ENCODE results near the gene KIF19. TPM values are rescaled to one million over a fixed set of nuclear protein-coding genes. Genes with fewer than 3 reads are reported as not detected.
"Not testable (repeated sequence)": the region's sequence is repeated elsewhere in the genome, so short reads cannot be mapped to it uniquely, and the experiment has no call there.

KIF19 gene
- total RNA-seq, 1 experiment from 2014 or later: not detected

- Histone ChIP-seq H3K27ac (no peak overlapping the region), H3K9me3 (replicated peaks) (0 out of 2 replicates have a peak, but pooled peaks cover 4% of the 10 kb centered on the region), H3K4me1 (no peaks in the 10 kb centered on the region), H3K36me3 (no peaks in the 10 kb centered on the region), H3K27me3 (peaks cover 23% of the 10 kb centered on the region; the same call in 1 of the 2 replicates), H3K4me3 (no peak overlapping the region)
- no peak for DNase-seq
Measured at GRCh38 chr17:74390680-74391653, 64.9 kb downstream of the KIF19 start.

- peaks cover 23% of the 10 kb centered on the region; the same call in 1 of the 2 replicates for H3K27me3 ChIP-seq
- no peaks in the 10 kb centered on the region for H3K4me1 ChIP-seq
- no peak overlapping the region for H3K4me3 ChIP-seq
- no peak for DNase-seq
- H3K36me3 ChIP-seq: no peaks in the 10 kb centered on the region
- 0 out of 2 replicates have a peak, but pooled peaks cover 4% of the 10 kb centered on the region for H3K9me3 ChIP-seq (replicated peaks)
- H3K27ac ChIP-seq: no peak overlapping the region
Measured at GRCh38 chr17:74391771-74392170, 65.7 kb downstream of the KIF19 start.

- Histone ChIP-seq H3K9me3 (replicated peaks) (0 out of 2 replicates have a peak, but pooled peaks cover 4% of the 10 kb centered on the region), H3K27me3 (peaks cover 18% of the 10 kb centered on the region; the same call in 1 of the 2 replicates), H3K4me1 (no peaks in the 10 kb centered on the region), H3K4me3 (no peak overlapping the region), H3K36me3 (no peaks in the 10 kb centered on the region), H3K27ac (no peak overlapping the region)
- no peak for DNase-seq
Measured at GRCh38 chr17:74392848-74393247, 66.8 kb downstream of the KIF19 start.

GRCh38 chr17:74393346-74393942 is 67.4 kb downstream of the KIF19 start:
- H3K27ac ChIP-seq: no peak overlapping the region
- H3K4me1 ChIP-seq: no peaks in the 10 kb centered on the region
- no peaks in the 10 kb centered on the region for H3K36me3 ChIP-seq
- H3K27me3 ChIP-seq: peaks cover 17% of the 10 kb centered on the region; the same call in 1 of the 2 replicates
- no peak overlapping the region for H3K4me3 ChIP-seq
- H3K9me3 ChIP-seq (replicated peaks): 0 out of 2 replicates have a peak, but pooled peaks cover 4% of the 10 kb centered on the region
- DNase-seq: no peak

GRCh38 chr17:74394275-74394950 is 68.4 kb downstream of the KIF19 start:
- H3K9me3 ChIP-seq (replicated peaks): 0 out of 2 replicates have a peak, but pooled peaks cover 4% of the 10 kb centered on the region
- no peak for DNase-seq
- no peaks in the 10 kb centered on the region for H3K36me3 ChIP-seq
- peaks cover 17% of the 10 kb centered on the region; the same call in 1 of the 2 replicates for H3K27me3 ChIP-seq
- H3K4me3 ChIP-seq: no peak overlapping the region
- H3K27ac ChIP-seq: no peak overlapping the region
- H3K4me1 ChIP-seq: no peaks in the 10 kb centered on the region

- Histone ChIP-seq H3K4me3 (no peak overlapping the region), H3K9me3 (replicated peaks) (0 out of 2 replicates have a peak, but pooled peaks cover 4% of the 10 kb centered on the region), H3K36me3 (no peaks in the 10 kb centered on the region), H3K27ac (no peak overlapping the region), H3K4me1 (no peaks in the 10 kb centered on the region), H3K27me3 (peaks cover 17% of the 10 kb centered on the region; the same call in 1 of the 2 replicates)
- DNase-seq: no peak
Measured at GRCh38 chr17:74394977-74395376, 69.0 kb downstream of the KIF19 start.

GRCh38 chr17:74396567-74396966 is 70.5 kb downstream of the KIF19 start:
- Histone ChIP-seq H3K4me3 (no peak overlapping the region), H3K27me3 (peaks cover 17% of the 10 kb centered on the region; the same call in 1 of the 2 replicates), H3K9me3 (replicated peaks) (0 out of 2 replicates have a peak, but pooled peaks cover 4% of the 10 kb centered on the region), H3K36me3 (no peaks in the 10 kb centered on the region), H3K27ac (no peak overlapping the region), H3K4me1 (no peaks in the 10 kb centered on the region)
- DNase-seq: no peak

GRCh38 chr17:74402048-74402447 is 76.0 kb downstream of the KIF19 start:
- H3K27me3 ChIP-seq: peaks cover 3% of the 10 kb centered on the region; the same call in 1 of the 2 replicates
- no peaks in the 10 kb centered on the region for H3K9me3 ChIP-seq (replicated peaks)
- H3K4me1 ChIP-seq: no peaks in the 10 kb centered on the region
- no peak overlapping the region for H3K27ac ChIP-seq
- H3K36me3 ChIP-seq: no peaks in the 10 kb centered on the region
- DNase-seq: no peak
- H3K4me3 ChIP-seq: no peak overlapping the region

- H3K4me3 ChIP-seq: no peak overlapping the region
- H3K27me3 ChIP-seq: peaks cover 3% of the 10 kb centered on the region; the same call in 1 of the 2 replicates
- H3K36me3 ChIP-seq: no peaks in the 10 kb centered on the region
- H3K27ac ChIP-seq: no peak overlapping the region
- DNase-seq: no peak
- no peaks in the 10 kb centered on the region for H3K4me1 ChIP-seq
- no peaks in the 10 kb centered on the region for H3K9me3 ChIP-seq (replicated peaks)
Measured at GRCh38 chr17:74403512-74404137, 77.6 kb downstream of the KIF19 start.

- no peak overlapping the region for H3K27ac ChIP-seq
- DNase-seq: no peak
- H3K4me1 ChIP-seq: no peaks in the 10 kb centered on the region
- peaks cover 3% of the 10 kb centered on the region; the same call in 1 of the 2 replicates for H3K27me3 ChIP-seq
- no peaks in the 10 kb centered on the region for H3K9me3 ChIP-seq (replicated peaks)
- H3K4me3 ChIP-seq: no peak overlapping the region
- no peaks in the 10 kb centered on the region for H3K36me3 ChIP-seq
Measured at GRCh38 chr17:74404218-74404617, 78.2 kb downstream of the KIF19 start.

- Histone ChIP-seq H3K9me3 (replicated peaks) (no peaks in the 10 kb centered on the region), H3K27me3 (peaks cover 3% of the 10 kb centered on the region; the same call in 1 of the 2 replicates), H3K4me3 (no peak overlapping the region), H3K4me1 (no peaks in the 10 kb centered on the region), H3K36me3 (no peaks in the 10 kb centered on the region), H3K27ac (no peak overlapping the region)
- DNase-seq: no peak
Measured at GRCh38 chr17:74404789-74405188, 78.8 kb downstream of the KIF19 start.

- not testable (repeated sequence) for DNase-seq; H3K4me3 ChIP-seq; H3K27ac ChIP-seq; H3K4me1 ChIP-seq; H3K27me3 ChIP-seq; H3K36me3 ChIP-seq; H3K9me3 ChIP-seq (replicated peaks)
Measured at GRCh38 chr17:74405311-74405710, 79.3 kb downstream of the KIF19 start.
